ENCODE data around the gene CYB5R4. TPM values are rescaled to one million over a fixed set of nuclear protein-coding genes. Genes with fewer than 3 reads are reported as not detected.

Gene CYB5R4
- total RNA-seq, 2 donors from 2014 or later: 25.4 to 35.4 TPM

GRCh38 chr6:83824831-83825230 is 34.7 kb upstream of the CYB5R4 start:
- no peak overlapping the region for H3K27ac ChIP-seq
- no peaks in the 10 kb centered on the region for H3K36me3 ChIP-seq
- H3K27me3 ChIP-seq: no peaks in the 10 kb centered on the region
- TF ChIP-seq, protein P1, sequence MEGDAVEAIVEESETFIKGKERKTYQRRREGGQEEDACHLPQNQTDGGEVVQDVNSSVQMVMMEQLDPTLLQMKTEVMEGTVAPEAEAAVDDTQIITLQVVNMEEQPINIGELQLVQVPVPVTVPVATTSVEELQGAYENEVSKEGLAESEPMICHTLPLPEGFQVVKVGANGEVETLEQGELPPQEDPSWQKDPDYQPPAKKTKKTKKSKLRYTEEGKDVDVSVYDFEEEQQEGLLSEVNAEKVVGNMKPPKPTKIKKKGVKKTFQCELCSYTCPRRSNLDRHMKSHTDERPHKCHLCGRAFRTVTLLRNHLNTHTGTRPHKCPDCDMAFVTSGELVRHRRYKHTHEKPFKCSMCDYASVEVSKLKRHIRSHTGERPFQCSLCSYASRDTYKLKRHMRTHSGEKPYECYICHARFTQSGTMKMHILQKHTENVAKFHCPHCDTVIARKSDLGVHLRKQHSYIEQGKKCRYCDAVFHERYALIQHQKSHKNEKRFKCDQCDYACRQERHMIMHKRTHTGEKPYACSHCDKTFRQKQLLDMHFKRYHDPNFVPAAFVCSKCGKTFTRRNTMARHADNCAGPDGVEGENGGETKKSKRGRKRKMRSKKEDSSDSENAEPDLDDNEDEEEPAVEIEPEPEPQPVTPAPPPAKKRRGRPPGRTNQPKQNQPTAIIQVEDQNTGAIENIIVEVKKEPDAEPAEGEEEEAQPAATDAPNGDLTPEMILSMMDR (IDR thresholded peaks at IDR 0.05): no peak
- no peak for DNase-seq
- no peaks in the 10 kb centered on the region for H3K4me1 ChIP-seq
- H3K4me3 ChIP-seq: no peak overlapping the region
- intact Hi-C loops (cut with DNase I): no loop called here
- no peak overlapping the region for H3K9ac ChIP-seq (ENCODE audit: low read depth in 2 of 2, low read length in 2 of 2)
- H3K9me3 ChIP-seq: no peaks in the 10 kb centered on the region

DNA sequence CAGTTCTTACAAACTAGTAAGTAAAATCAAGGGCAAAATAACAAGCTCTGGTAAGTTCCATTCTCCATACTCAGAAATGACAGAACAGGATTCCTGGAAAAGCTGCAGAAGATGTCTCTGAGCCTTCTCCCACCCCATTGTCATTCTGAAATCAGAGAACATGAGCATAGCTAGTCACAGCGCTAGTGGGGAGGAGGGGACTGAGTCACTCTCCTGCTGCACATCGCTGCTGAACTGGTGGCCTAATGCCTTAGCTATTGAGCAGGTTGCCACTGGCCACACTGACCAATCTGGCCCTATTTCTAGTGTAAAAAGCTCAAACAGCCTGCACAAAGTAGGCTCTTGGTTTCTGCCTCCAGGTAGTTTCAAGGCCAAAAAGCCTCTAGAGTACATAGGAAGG is 32.4 kb upstream of the CYB5R4 start:
- TF ChIP-seq, protein P1 (IDR thresholded peaks at IDR 0.05): no peak
- no peaks in the 10 kb centered on the region for H3K36me3 ChIP-seq
- no peak for DNase-seq
- intact Hi-C loops (cut with DNase I): no loop called here
- no peak overlapping the region for H3K27ac ChIP-seq
- no peaks in the 10 kb centered on the region for H3K4me1 ChIP-seq
- H3K9ac ChIP-seq (ENCODE audit: low read depth in 2 of 2, low read length in 2 of 2): no peak overlapping the region
- H3K9me3 ChIP-seq: no peaks in the 10 kb centered on the region
- H3K4me3 ChIP-seq: no peak overlapping the region
- no peaks in the 10 kb centered on the region for H3K27me3 ChIP-seq

DNA sequence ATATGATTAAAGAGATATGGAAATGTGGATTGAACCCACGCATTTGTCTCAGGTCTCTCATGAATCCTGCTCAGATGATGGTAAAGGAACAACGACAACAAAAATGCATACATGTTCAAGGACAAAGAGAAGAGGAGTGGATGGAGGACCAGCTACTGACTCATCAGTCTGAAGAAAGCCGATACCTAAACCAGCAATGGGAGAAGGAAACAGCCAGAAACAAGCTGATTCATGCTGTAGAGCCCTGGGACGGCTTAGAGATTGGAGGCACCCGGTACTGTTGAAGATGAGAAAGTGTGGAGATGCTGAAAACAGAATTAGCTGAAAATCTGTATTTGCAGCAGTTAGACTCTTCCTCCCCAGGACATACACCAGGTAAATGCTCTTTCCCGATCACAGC is 20.8 kb upstream of the CYB5R4 start:
- Histone ChIP-seq H3K9ac (ENCODE audit: low read depth in 2 of 2, low read length in 2 of 2) (no peak overlapping the region), H3K27me3 (no peaks in the 10 kb centered on the region), H3K4me3 (no peak overlapping the region), H3K4me1 (no peaks in the 10 kb centered on the region), H3K9me3 (no peaks in the 10 kb centered on the region), H3K27ac (no peak overlapping the region), H3K36me3 (no peaks in the 10 kb centered on the region)
- intact Hi-C loops (cut with DNase I): no loop called here
- DNase-seq: no peak
- TF ChIP-seq, protein P1 (IDR thresholded peaks at IDR 0.05): no peak

- Histone ChIP-seq H3K27ac (no peak overlapping the region), H3K4me3 (no peak overlapping the region), H3K9ac (ENCODE audit: low read depth in 2 of 2, low read length in 2 of 2) (no peak overlapping the region), H3K27me3 (no peaks in the 10 kb centered on the region), H3K36me3 (no peaks in the 10 kb centered on the region), H3K9me3 (no peaks in the 10 kb centered on the region), H3K4me1 (no peaks in the 10 kb centered on the region)
- intact Hi-C loops (cut with DNase I): no loop called here
- TF ChIP-seq, protein P1 (IDR thresholded peaks at IDR 0.05): no peak
- no peak for DNase-seq
Measured at GRCh38 chr6:83844170-83844569, 15.3 kb upstream of the CYB5R4 start.

DNA sequence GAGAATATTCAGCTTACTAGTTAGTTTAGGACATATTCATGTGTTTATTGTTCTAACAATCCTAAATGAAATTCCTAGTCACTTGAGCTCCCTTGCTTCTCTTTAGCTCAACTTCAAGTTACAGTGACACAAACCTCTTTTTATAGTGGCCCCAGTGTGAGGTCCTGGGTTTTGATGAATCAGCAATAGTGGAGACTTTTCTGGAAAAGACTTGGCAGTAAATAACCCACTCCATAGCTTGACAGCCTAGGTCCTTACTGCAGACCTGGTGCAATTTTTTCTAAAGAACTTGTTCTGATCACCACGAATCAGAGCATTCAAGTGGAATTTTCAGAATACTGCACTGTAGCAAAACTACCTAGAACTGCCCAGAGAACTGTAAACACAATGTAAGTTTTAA is 13.2 kb upstream of the CYB5R4 start:
- no peak overlapping the region for H3K9ac ChIP-seq (ENCODE audit: low read depth in 2 of 2, low read length in 2 of 2)
- no peaks in the 10 kb centered on the region for H3K27me3 ChIP-seq
- H3K4me1 ChIP-seq: no peaks in the 10 kb centered on the region
- intact Hi-C loops (cut with DNase I): no loop called here
- no peak for DNase-seq
- no peak overlapping the region for H3K27ac ChIP-seq
- H3K36me3 ChIP-seq: no peaks in the 10 kb centered on the region
- H3K4me3 ChIP-seq: no peak overlapping the region
- H3K9me3 ChIP-seq: no peaks in the 10 kb centered on the region
- TF ChIP-seq, protein P1 (IDR thresholded peaks at IDR 0.05): no peak

GRCh38 chr6:83847179-83847578 is 12.3 kb upstream of the CYB5R4 start:
- H3K27me3 ChIP-seq: peaks cover 6% of the 10 kb centered on the region
- no peak overlapping the region for H3K4me3 ChIP-seq
- no peak for DNase-seq
- H3K27ac ChIP-seq: no peak overlapping the region
- intact Hi-C loops (cut with DNase I): no loop called here
- no peaks in the 10 kb centered on the region for H3K4me1 ChIP-seq
- no peaks in the 10 kb centered on the region for H3K9me3 ChIP-seq
- TF ChIP-seq, protein P1 (IDR thresholded peaks at IDR 0.05): no peak
- H3K9ac ChIP-seq (ENCODE audit: low read depth in 2 of 2, low read length in 2 of 2): no peak overlapping the region
- no peaks in the 10 kb centered on the region for H3K36me3 ChIP-seq
